ENCODE data around the gene AUTS2.

- TF ChIP-seq TCF12 (IDR thresholded peaks at IDR 0.05; ENCODE audit: low read depth, low read length) (no peak), POU5F1 (IDR thresholded peaks at IDR 0.05; ENCODE audit: low read depth, low read length) (no peak), POLR2A (IDR thresholded peaks at IDR 0.05; ENCODE audit: control extremely low read depth in 1 of 2, low read depth in 2 of 2, low read length in 2 of 2) (no peak), ZNF274 (IDR thresholded peaks at IDR 0.05; ENCODE audit: borderline replicate concordance, extremely low read depth, low read length) (no peak), CTCF (IDR thresholded peaks at IDR 0.05; ENCODE audit: control extremely low read depth in 1 of 3, insufficient read depth in 1 of 3, low read depth in 1 of 3, low read length in 3 of 3) (no peak), POLR2AphosphoS5 (IDR thresholded peaks at IDR 0.05; ENCODE audit: low read depth, low read length) (no peak)
These were observed 350.8 kb downstream of the AUTS2 start for GRCh38 chr7:69949122-69949521.
